GM12878 (cell line): ENCODE measurements around the gene NKAP.
"Not testable (repeated sequence)": the region's sequence is repeated elsewhere in the genome, so short reads cannot be mapped to it uniquely, and the experiment has no call there.

ENCODE experiments used
- ATF2 ChIP-seq: IDR thresholded peaks from 2 replicates; pipeline ENCODE4 v1.6.1; 2012; ENCODE audit warnings: low read length, inconsistent platforms
- CTCF ChIP-seq, 3 experiments: IDR thresholded peaks in 2 of 3; conservative IDR thresholded peaks in 1 of 3; 2 replicates each; pipeline ENCODE4 v1.5.1; 2011; ENCODE audit warnings: low read depth in 3 of 3, low read length in 3 of 3, mild to moderate bottlenecking in 3 of 3, control low read depth in 2 of 3, moderate library complexity in 2 of 3, inconsistent platforms in 1 of 3, mixed read lengths in 1 of 3; ENCODE audit not compliant: control insufficient read depth in 2 of 3, insufficient read depth in 1 of 3; ENCODE audit errors: extremely low read depth in 1 of 3
- EZH2 ChIP-seq: IDR thresholded peaks from 2 replicates; pipeline ENCODE4 v1.6.1; 2012; ENCODE audit warnings: low read depth, mild to moderate bottlenecking, control low read depth, inconsistent platforms, low read length, borderline replicate concordance; ENCODE audit not compliant: control insufficient read depth
- KDM1A ChIP-seq: fragments of 200-600 bp; sonication (generic); IDR thresholded peaks from 2 replicates; pipeline ENCODE4 v1.6.1; 2016; ENCODE audit warnings: borderline replicate concordance
- NR2C2 ChIP-seq: IDR thresholded peaks from 2 replicates; pipeline ENCODE4 v1.6.1; 2011; ENCODE audit warnings: borderline replicate concordance, low read depth; ENCODE audit not compliant: control insufficient read depth, insufficient read length
- POLR2A ChIP-seq: IDR thresholded peaks from 2 replicates; pipeline ENCODE4 v1.6.1; 2011; ENCODE audit warnings: low read depth, mild to moderate bottlenecking, low read length
- SP1 ChIP-seq: IDR thresholded peaks from one replicate; pipeline ENCODE4 v1.6.1; 2011; ENCODE audit warnings: low read depth, low read length
- SRF ChIP-seq, 2 experiments: IDR thresholded peaks; 2 replicates each; pipeline ENCODE4 v1.6.1; 2011; ENCODE audit warnings: low read depth in 2 of 2, low read length in 2 of 2, mild to moderate bottlenecking in 1 of 2, moderate library complexity in 1 of 2
- STAT3 ChIP-seq: IDR thresholded peaks from 2 replicates; pipeline ENCODE4 v1.6.1; 2011; ENCODE audit warnings: low read depth, low read length, improper control_type of control experiment
- TAF1 ChIP-seq: IDR thresholded peaks from 2 replicates; pipeline ENCODE4 v1.6.1; 2011; ENCODE audit warnings: mild to moderate bottlenecking, low read depth, low read length, borderline replicate concordance
- TCF3 ChIP-seq: IDR thresholded peaks from 2 replicates; pipeline ENCODE4 v1.6.1; 2012; ENCODE audit warnings: low read depth, mild to moderate bottlenecking, low read length, borderline replicate concordance; ENCODE audit not compliant: insufficient read depth
- USF2 ChIP-seq: IDR thresholded peaks from 2 replicates; pipeline ENCODE4 v1.6.1; 2011; ENCODE audit warnings: low read depth, low read length, improper control_type of control experiment, borderline replicate concordance
- ZNF384 ChIP-seq: IDR thresholded peaks from 2 replicates; pipeline ENCODE4 v1.6.1; 2012; ENCODE audit warnings: low read depth, mild to moderate bottlenecking, low read length, improper control_type of control experiment, borderline replicate concordance

GRCh38 chrX:119955807-119956570 lies 12.4 kb upstream of the NKAP start:
- not testable (repeated sequence) for TF ChIP-seq POLR2A; TAF1; CTCF (IDR thresholded peaks at IDR 0.05 in 2 of 3, conservative IDR thresholded peaks at IDR 0.05 in 1 of 3; ENCODE audit: control insufficient read depth in 2 of 3, extremely low read depth in 1 of 3, insufficient read depth in 1 of 3, low read depth in 3 of 3, low read length in 3 of 3); EZH2; STAT3; KDM1A; TCF3; NR2C2; ATF2; ZNF384; USF2; SRF (IDR thresholded peaks at IDR 0.05; ENCODE audit: low read depth in 2 of 2, low read length in 2 of 2); SP1
